Spleen (tissue), 11 donors: ENCODE data around the gene LIPK. TPM values are rescaled to one million over a fixed set of nuclear protein-coding genes. Genes with fewer than 3 reads are reported as not detected.
A peak's percentile ranks its signal among the peaks of the same experiment; 100 is the strongest.

ENCODE experiments used
- DNase-seq: peaks from one replicate; pipeline ENCODE4 v3.0.0-alpha.2; 2020
- H3K27ac ChIP-seq, 8 donors: fragments of 200-600 bp; sonication (generic) in 7 of 8; 1 replicate in 4 of 8; 2 replicates in 4 of 8; pipeline versions ENCODE4 v1.5.0 to v1.8.0; 2016 to 2021; ENCODE audit warnings: inconsistent platforms in 4 of 8, mild to moderate bottlenecking in 4 of 8, moderate library complexity in 1 of 8
- H3K27me3 ChIP-seq, 7 donors: fragments of 200-600 bp; sonication (generic) in 6 of 7; replicated peaks in 1 of 7; 1 replicate in 4 of 7; 2 replicates in 3 of 7; pipeline versions ENCODE4 v1.5.0 to v1.8.0; 2016 to 2021; ENCODE audit warnings: inconsistent platforms in 3 of 7, mild to moderate bottlenecking in 1 of 7
- H3K36me3 ChIP-seq, 6 donors: fragments of 200-600 bp; sonication (generic) in 5 of 6; 1 replicate in 4 of 6; 2 replicates in 2 of 6; pipeline versions ENCODE4 v1.5.0 to v1.8.0; 2016 to 2021; ENCODE audit warnings: inconsistent platforms in 2 of 6
- H3K4me1 ChIP-seq, 6 donors: fragments of 200-600 bp; sonication (generic) in 5 of 6; 1 replicate in 3 of 6; 2 replicates in 3 of 6; pipeline versions ENCODE4 v1.5.0 to v1.8.0; 2016 to 2021; ENCODE audit warnings: inconsistent platforms in 3 of 6
- H3K4me3 ChIP-seq, 8 donors: fragments of 200-600 bp; sonication (generic) in 7 of 8; 1 replicate in 4 of 8; 2 replicates in 4 of 8; pipeline versions ENCODE4 v1.5.0 to v1.8.0; 2016 to 2021; ENCODE audit warnings: inconsistent platforms in 4 of 8, mild to moderate bottlenecking in 4 of 8, moderate library complexity in 2 of 8
- H3K9me3 ChIP-seq, 8 donors: fragments of 200-600 bp; sonication (generic) in 7 of 8; 1 replicate in 4 of 8; 2 replicates in 4 of 8; pipeline versions ENCODE4 v1.5.0 to v1.8.0; 2016 to 2021; ENCODE audit warnings: inconsistent platforms in 4 of 8
- POLR2A ChIP-seq, 3 donors: fragments of 450-650 bp; IDR thresholded peaks; one replicate each; pipeline ENCODE4 v1.5.1; 2017; ENCODE audit warnings: antibody characterized with exemption in 3 of 3, mild to moderate bottlenecking in 1 of 3
- POLR2AphosphoS5 ChIP-seq, 3 donors: sonication (generic); formaldehyde crosslinking; IDR thresholded peaks; one replicate each; pipeline ENCODE4 v1.5.1; 2017; ENCODE audit warnings: antibody characterized with exemption in 3 of 3
- WGBS, 5 donors: extraction: QIAGEN DNeasy Blood & Tissue Kit in 3 of 5; methylation state at CpG; one replicate each; pipeline versions ENCODE4 v1.1.5 to v1.1.7; 2013 to 2018; 5-methylcytosine and 5-hydroxymethylcytosine counted together
- intact Hi-C: fragments of 100-400 bp; cut with DNase I; formaldehyde crosslinking; loops from one replicate; pipeline ENCODE4 v1.15.0; 2023; ENCODE audit warnings: low total_unique reads
- polyA plus RNA-seq, 3 donors: library from polyadenylated mRNA; stranded (reverse); fragments of 200-250 nt; gene quantifications; one replicate each; pipeline ENCODE4 v1.2.1, GENCODE V29; 2013
- total RNA-seq, 7 donors: library from RNA; depleted of rRNA in 3 of 7; stranded (reverse); fragments of >200 nt in 3 of 7; fragmentation: NEBNext Ultra II Directional in 4 of 7; extraction: Animal tissue kit (Norgen Biotek cat#: 25700) in 4 of 7; gene quantifications; one replicate each; pipeline versions ENCODE4 v1.1.0 to v1.2.1, GENCODE V29; 2016 to 2021
- TF ChIP-seq, protein P1 (sequence below), 11 experiments: fragments of 200-600 bp in 7 of 11; fragments of 450-650 bp in 4 of 11; sonication (generic) in 4 of 11; IDR thresholded peaks in 8 of 11; conservative IDR thresholded peaks in 3 of 11; 1 replicate in 7 of 11; 2 replicates in 4 of 11; pipeline versions ENCODE4 v1.4.0 to v1.8.0; 2016 to 2021; ENCODE audit warnings: antibody characterized with exemption in 11 of 11, inconsistent platforms in 4 of 11, mild to moderate bottlenecking in 1 of 11
- donor health status: healthy with polysubstance abuse.
- donor health status: DM: no; HTN: no; CAD: no; lungs with moderate emphysema.
- donor health status: DM: no; HTN: no; CAD: no.
- donor health status: Bipolar disorder and iron deficiency.
- donor health status: healthy.
- donor health status: DM: no; HTN: no; CAD: no.
- donor health status: DM: yes; HTN: yes; CAD: no.

LIPK gene
- total and polyA plus RNA-seq, 10 donors: not detected

DNA sequence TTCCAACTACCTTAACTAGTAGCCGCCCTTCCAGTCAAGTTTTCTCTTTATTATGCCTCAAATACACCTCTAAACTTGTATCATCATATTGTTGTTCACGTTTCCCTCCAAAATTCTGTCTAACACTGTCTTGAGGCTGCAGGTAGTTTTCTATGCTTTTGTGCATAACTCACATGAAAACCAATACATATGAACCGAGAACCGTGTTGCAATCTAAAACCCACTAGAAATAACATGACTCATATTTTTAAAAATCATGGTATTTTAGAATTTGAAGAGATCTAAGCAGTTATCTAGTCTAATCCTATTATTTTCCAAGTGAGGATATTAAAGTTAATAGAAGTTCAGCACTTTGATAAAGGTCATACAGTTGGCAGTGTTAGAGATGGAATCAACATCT, 23.6 kb upstream of the LIPK start:
- no peak for DNase-seq
- Histone ChIP-seq H3K9me3 (no peaks in the 10 kb centered on the region), H3K27ac (no peak overlapping the region), H3K4me3 (no peak overlapping the region), H3K27me3 (no peaks in the 10 kb centered on the region), H3K36me3 (no peaks in the 10 kb centered on the region), H3K4me1 (no peaks in the 10 kb centered on the region)
- TF ChIP-seq POLR2AphosphoS5 (IDR thresholded peaks at IDR 0.05): no peak
- TF ChIP-seq POLR2A (IDR thresholded peaks at IDR 0.05): no peak
- TF ChIP-seq, protein P1, sequence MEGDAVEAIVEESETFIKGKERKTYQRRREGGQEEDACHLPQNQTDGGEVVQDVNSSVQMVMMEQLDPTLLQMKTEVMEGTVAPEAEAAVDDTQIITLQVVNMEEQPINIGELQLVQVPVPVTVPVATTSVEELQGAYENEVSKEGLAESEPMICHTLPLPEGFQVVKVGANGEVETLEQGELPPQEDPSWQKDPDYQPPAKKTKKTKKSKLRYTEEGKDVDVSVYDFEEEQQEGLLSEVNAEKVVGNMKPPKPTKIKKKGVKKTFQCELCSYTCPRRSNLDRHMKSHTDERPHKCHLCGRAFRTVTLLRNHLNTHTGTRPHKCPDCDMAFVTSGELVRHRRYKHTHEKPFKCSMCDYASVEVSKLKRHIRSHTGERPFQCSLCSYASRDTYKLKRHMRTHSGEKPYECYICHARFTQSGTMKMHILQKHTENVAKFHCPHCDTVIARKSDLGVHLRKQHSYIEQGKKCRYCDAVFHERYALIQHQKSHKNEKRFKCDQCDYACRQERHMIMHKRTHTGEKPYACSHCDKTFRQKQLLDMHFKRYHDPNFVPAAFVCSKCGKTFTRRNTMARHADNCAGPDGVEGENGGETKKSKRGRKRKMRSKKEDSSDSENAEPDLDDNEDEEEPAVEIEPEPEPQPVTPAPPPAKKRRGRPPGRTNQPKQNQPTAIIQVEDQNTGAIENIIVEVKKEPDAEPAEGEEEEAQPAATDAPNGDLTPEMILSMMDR (IDR thresholded peaks at IDR 0.05 in 8 of 11, conservative IDR thresholded peaks at IDR 0.05 in 3 of 11): no peak
- intact Hi-C loops: no loop called here
- WGBS, 5 donors: 84 to 94% (median 87%) methylated on average over 4 of the region's 4 CpGs

DNA sequence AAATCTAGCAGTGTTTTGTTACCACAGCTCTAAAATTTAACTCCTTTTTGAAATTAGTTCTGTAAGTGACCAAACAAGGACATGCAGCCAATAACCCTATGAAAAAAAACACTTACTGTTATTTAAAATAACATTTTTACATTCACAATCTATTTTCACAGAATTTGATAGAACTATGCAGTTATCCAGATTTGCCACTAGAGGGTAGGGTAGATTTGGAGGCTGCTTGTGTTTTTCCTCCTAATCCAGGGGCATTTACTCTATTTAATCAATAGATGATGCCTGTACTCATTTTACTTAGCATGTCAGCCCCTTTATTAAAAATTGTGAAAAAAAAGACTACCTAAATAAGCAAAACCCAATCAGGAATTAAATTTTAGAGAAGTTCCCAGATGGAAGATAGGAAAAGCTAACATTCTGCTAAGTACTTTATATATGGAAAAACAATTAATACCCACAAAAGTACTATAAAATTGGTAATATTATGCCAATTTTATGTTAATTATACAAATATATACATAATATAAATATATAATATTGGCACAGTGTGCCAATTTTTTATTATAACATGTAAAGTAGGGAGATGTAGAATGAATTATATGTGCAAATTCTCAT, 18.1 kb upstream of the LIPK start:
- H3K27ac ChIP-seq: no peak overlapping the region
- no peaks in the 10 kb centered on the region for H3K36me3 ChIP-seq
- DNase-seq: no peak
- intact Hi-C loops: no loop called here
- TF ChIP-seq, protein P1 (IDR thresholded peaks at IDR 0.05 in 8 of 11, conservative IDR thresholded peaks at IDR 0.05 in 3 of 11): peak in 10 of 11 experiments; percentile 23 to 72 (median 60)
- no peak for TF ChIP-seq POLR2AphosphoS5 (IDR thresholded peaks at IDR 0.05)
- TF ChIP-seq POLR2A (IDR thresholded peaks at IDR 0.05): no peak
- no peaks in the 10 kb centered on the region for H3K27me3 ChIP-seq
- H3K4me3 ChIP-seq: no peak overlapping the region
- no peaks in the 10 kb centered on the region for H3K9me3 ChIP-seq
- H3K4me1 ChIP-seq: no peaks in the 10 kb centered on the region

GRCh38 chr10:88689366-88689765, 16.7 kb upstream of the LIPK start:
- Histone ChIP-seq H3K9me3 (no peaks in the 10 kb centered on the region), H3K4me3 (no peak overlapping the region), H3K4me1 (no peaks in the 10 kb centered on the region), H3K27me3 (no peaks in the 10 kb centered on the region), H3K36me3 (no peaks in the 10 kb centered on the region), H3K27ac (no peak overlapping the region)
- WGBS, 5 donors: 82 to 98% (median 96%) methylated on average over 6 of the region's 6 CpGs
- intact Hi-C loops: no loop called here
- TF ChIP-seq POLR2A (IDR thresholded peaks at IDR 0.05): no peak
- no peak for DNase-seq

DNA sequence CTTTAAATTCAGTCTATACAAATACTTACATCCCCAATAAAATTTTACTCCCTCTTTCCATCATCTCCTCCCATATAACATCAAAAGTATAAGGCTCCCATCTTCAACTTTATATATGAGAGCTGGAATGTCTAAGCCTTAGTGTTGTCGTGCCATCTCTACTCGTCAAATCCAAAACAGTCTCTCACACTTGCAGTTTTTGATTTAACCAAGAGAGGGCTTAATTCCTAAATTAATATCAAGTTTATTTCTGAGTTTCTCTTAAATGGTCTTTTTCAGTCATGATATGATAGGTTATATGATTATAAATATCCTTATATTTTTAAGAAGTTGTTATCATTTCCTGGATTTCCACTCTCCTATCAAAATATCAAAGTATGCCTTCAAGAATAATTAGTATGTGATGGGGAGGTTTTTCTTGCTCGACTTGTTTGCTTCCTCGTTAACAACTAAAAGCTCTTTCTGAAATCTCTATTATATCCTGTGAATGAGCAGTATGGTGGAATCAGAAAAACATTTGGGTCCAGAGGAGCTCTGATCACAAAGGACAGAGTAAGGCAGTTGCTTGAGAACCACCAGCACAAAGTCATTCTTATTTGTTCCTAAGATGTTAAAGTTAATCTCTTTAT, 12.5 kb upstream of the LIPK start:
- intact Hi-C loops: loop anchor here (10.0 kb wide), 1 partner anchor 91 kb away; no protein-coding TSS in a partner anchor
- Histone ChIP-seq H3K27me3 (no peaks in the 10 kb centered on the region), H3K27ac (no peak overlapping the region), H3K36me3 (no peaks in the 10 kb centered on the region), H3K4me3 (no peak overlapping the region), H3K9me3 (no peaks in the 10 kb centered on the region), H3K4me1 (no peaks in the 10 kb centered on the region)
- TF ChIP-seq POLR2AphosphoS5 (IDR thresholded peaks at IDR 0.05) (no peak), POLR2A (IDR thresholded peaks at IDR 0.05) (no peak)
- TF ChIP-seq, protein P1 (IDR thresholded peaks at IDR 0.05 in 8 of 11, conservative IDR thresholded peaks at IDR 0.05 in 3 of 11): peak in 2 of 11 experiments; percentile 10 to 14
- no peak for DNase-seq
- WGBS, 5 donors: 60 to 79% (median 66%) methylated on average over 4 of the region's 4 CpGs
